ENCODE results near the gene NMT1. TPM values are rescaled to one million over a fixed set of nuclear protein-coding genes. Genes with fewer than 3 reads are reported as not detected.

Gene NMT1
- total RNA-seq, 2 donors from 2014 or later: 68.0 to 127 TPM

- H3K27me3 ChIP-seq: no peaks in the 10 kb centered on the region
- peak overlapping the region; percentile 85 to 89 for H3K9ac ChIP-seq (ENCODE audit: low read depth in 2 of 2, low read length in 2 of 2)
- H3K9me3 ChIP-seq: no peaks in the 10 kb centered on the region
- intact Hi-C loops (cut with DNase I): no loop called here
- peak overlapping the region; percentile 65 for H3K4me3 ChIP-seq
- TF ChIP-seq, protein P1, sequence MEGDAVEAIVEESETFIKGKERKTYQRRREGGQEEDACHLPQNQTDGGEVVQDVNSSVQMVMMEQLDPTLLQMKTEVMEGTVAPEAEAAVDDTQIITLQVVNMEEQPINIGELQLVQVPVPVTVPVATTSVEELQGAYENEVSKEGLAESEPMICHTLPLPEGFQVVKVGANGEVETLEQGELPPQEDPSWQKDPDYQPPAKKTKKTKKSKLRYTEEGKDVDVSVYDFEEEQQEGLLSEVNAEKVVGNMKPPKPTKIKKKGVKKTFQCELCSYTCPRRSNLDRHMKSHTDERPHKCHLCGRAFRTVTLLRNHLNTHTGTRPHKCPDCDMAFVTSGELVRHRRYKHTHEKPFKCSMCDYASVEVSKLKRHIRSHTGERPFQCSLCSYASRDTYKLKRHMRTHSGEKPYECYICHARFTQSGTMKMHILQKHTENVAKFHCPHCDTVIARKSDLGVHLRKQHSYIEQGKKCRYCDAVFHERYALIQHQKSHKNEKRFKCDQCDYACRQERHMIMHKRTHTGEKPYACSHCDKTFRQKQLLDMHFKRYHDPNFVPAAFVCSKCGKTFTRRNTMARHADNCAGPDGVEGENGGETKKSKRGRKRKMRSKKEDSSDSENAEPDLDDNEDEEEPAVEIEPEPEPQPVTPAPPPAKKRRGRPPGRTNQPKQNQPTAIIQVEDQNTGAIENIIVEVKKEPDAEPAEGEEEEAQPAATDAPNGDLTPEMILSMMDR (IDR thresholded peaks at IDR 0.05): no peak
- peaks cover 15% of the 10 kb centered on the region for H3K4me1 ChIP-seq
- H3K27ac ChIP-seq: peak overlapping the region; percentile 96
- H3K36me3 ChIP-seq: no peaks in the 10 kb centered on the region
- DNase-seq: peak; percentile 78
Measured at GRCh38 chr17:45149669-45150664, 88.8 kb downstream of the NMT1 start.

GRCh38 chr17:45150911-45151809, 90.0 kb downstream of the NMT1 start:
- H3K4me1 ChIP-seq: peaks cover 15% of the 10 kb centered on the region
- H3K27me3 ChIP-seq: no peaks in the 10 kb centered on the region
- no peaks in the 10 kb centered on the region for H3K36me3 ChIP-seq
- no peaks in the 10 kb centered on the region for H3K9me3 ChIP-seq
- peak overlapping the region; percentile 65 for H3K4me3 ChIP-seq
- TF ChIP-seq, protein P1 (IDR thresholded peaks at IDR 0.05): no peak
- no peak for DNase-seq
- intact Hi-C loops (cut with DNase I): no loop called here
- peak overlapping the region; percentile 20 for H3K27ac ChIP-seq
- H3K9ac ChIP-seq (ENCODE audit: low read depth in 2 of 2, low read length in 2 of 2): peak overlapping the region in 1 of 2 donors; percentile 16

DNA sequence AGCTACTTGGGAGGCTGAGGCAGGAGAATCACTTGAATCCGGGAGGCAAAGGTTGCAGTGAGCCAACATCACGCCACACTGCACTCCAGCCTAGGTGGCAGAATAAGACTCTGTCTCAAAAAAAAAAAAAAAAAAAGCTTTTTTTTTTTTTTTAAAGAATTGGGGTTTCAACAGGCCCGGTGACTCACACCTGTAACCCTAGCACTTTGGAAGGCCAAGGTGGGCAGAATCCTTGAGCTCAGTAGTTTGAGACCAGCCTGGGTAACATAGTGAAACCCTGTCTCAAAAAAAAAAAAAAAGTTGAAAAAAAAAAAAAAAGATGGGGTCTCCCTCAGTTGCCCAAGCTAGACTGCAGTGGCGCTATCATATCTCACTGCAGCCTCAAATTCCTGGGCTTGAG, 93.9 kb downstream of the NMT1 start:
- Histone ChIP-seq H3K4me1 (peaks cover 13% of the 10 kb centered on the region), H3K9me3 (no peaks in the 10 kb centered on the region), H3K4me3 (no peak overlapping the region), H3K36me3 (no peaks in the 10 kb centered on the region), H3K27ac (no peak overlapping the region), H3K27me3 (no peaks in the 10 kb centered on the region), H3K9ac (ENCODE audit: low read depth in 2 of 2, low read length in 2 of 2) (no peak overlapping the region)
- TF ChIP-seq, protein P1 (IDR thresholded peaks at IDR 0.05): no peak
- intact Hi-C loops (cut with DNase I): no loop called here
- no peak for DNase-seq

- DNase-seq: no peak
- H3K27me3 ChIP-seq: no peaks in the 10 kb centered on the region
- no peak overlapping the region for H3K27ac ChIP-seq
- H3K4me1 ChIP-seq: peaks cover 13% of the 10 kb centered on the region
- intact Hi-C loops (cut with DNase I): no loop called here
- no peak overlapping the region for H3K4me3 ChIP-seq
- no peak overlapping the region for H3K9ac ChIP-seq (ENCODE audit: low read depth in 2 of 2, low read length in 2 of 2)
- no peaks in the 10 kb centered on the region for H3K36me3 ChIP-seq
- TF ChIP-seq, protein P1 (IDR thresholded peaks at IDR 0.05): no peak
- H3K9me3 ChIP-seq: no peaks in the 10 kb centered on the region
Measured at GRCh38 chr17:45155483-45155882, 94.4 kb downstream of the NMT1 start.

DNA sequence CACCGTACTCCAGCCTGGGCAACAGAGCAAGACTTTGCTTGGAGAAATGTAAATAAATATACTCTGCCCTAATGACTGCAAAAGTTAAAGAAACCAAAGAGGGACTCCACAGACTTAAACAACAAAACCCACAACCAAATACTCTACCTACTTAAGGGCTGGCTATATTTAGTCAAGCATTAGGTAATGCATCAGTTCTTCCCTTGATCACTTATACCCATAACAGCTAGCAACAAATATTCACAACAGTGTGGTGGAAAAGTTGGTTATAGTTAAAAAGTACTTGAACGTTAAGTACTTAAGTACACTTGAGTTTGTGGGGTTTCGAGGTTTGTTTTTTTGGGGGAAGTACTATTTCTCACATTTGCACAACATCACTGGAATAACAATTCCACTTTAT, 95.1 kb downstream of the NMT1 start:
- H3K27me3 ChIP-seq: no peaks in the 10 kb centered on the region
- no peak for DNase-seq
- no peak overlapping the region for H3K27ac ChIP-seq
- peaks cover 13% of the 10 kb centered on the region for H3K4me1 ChIP-seq
- H3K4me3 ChIP-seq: no peak overlapping the region
- no peak overlapping the region for H3K9ac ChIP-seq (ENCODE audit: low read depth in 2 of 2, low read length in 2 of 2)
- TF ChIP-seq, protein P1 (IDR thresholded peaks at IDR 0.05): no peak
- no peaks in the 10 kb centered on the region for H3K9me3 ChIP-seq
- no peaks in the 10 kb centered on the region for H3K36me3 ChIP-seq
- intact Hi-C loops (cut with DNase I): no loop called here

Data from colonic mucosa (tissue), 4 donors.